Loucy (cell line): ENCODE results near the gene RPE65.

ENCODE experiments used
- H2AFZ ChIP-seq: fragments of 200-600 bp; sonication (generic); 2 replicates; pipeline ENCODE4 v1.6.0; 2016; ENCODE audit warnings: antibody characterized with exemption, mild to moderate bottlenecking, low read length, moderate library complexity
- H3F3A ChIP-seq: fragments of 200-600 bp; 2 replicates; pipeline ENCODE4 v1.6.0; 2016; ENCODE audit warnings: antibody characterized with exemption, low read depth, mild to moderate bottlenecking
- H3K27me3 ChIP-seq: fragments of 200-600 bp; sonication (generic); 2 replicates; pipeline ENCODE4 v1.6.1; 2014; ENCODE audit warnings: low read length, mild to moderate bottlenecking; ENCODE audit not compliant: insufficient read depth, poor library complexity, severe bottlenecking
- H3K36me3 ChIP-seq: fragments of 200-600 bp; sonication (generic); 2 replicates; pipeline ENCODE4 v1.6.1; 2016; ENCODE audit warnings: low read length; ENCODE audit not compliant: insufficient read depth
- H3K4me1 ChIP-seq: fragments of 200-600 bp; sonication (generic); 2 replicates; pipeline ENCODE4 v1.5.1; 2014; ENCODE audit warnings: low read length, mild to moderate bottlenecking; ENCODE audit not compliant: insufficient read depth, poor library complexity, severe bottlenecking
- H3K4me2 ChIP-seq: fragments of 200-600 bp; sonication (generic); 2 replicates; pipeline ENCODE4 v1.6.0; 2014; ENCODE audit warnings: antibody characterized with exemption, low read length, low read depth, mild to moderate bottlenecking; ENCODE audit not compliant: poor library complexity, severe bottlenecking
- H3K4me3 ChIP-seq: fragments of 200-600 bp; sonication (generic); 2 replicates; pipeline ENCODE4 v1.5.1; 2014; ENCODE audit warnings: low read length, mild to moderate bottlenecking, mixed read lengths; ENCODE audit not compliant: poor library complexity, severe bottlenecking
- H3K79me2 ChIP-seq: fragments of 200-600 bp; sonication (generic); 2 replicates; pipeline ENCODE4 v1.6.1; 2014; ENCODE audit warnings: low read length; ENCODE audit not compliant: insufficient read depth
- H3K9ac ChIP-seq: fragments of 200-600 bp; sonication (generic); 2 replicates; pipeline ENCODE4 v1.6.0; 2014; ENCODE audit warnings: mild to moderate bottlenecking, low read depth, low read length, moderate library complexity; ENCODE audit not compliant: poor library complexity, severe bottlenecking
- H3K9me2 ChIP-seq: fragments of 200-600 bp; sonication (generic); replicated peaks from 2 replicates; pipeline ENCODE4 v1.6.1; 2016; ENCODE audit warnings: low read depth, low read length, mixed read lengths
- H3K9me3 ChIP-seq: fragments of 200-600 bp; sonication (generic); 2 replicates; pipeline ENCODE4 v1.6.1; 2014; ENCODE audit warnings: mild to moderate bottlenecking, antibody characterized with exemption, low read length, low read depth; ENCODE audit not compliant: insufficient read depth
- H4K20me1 ChIP-seq: fragments of 200-600 bp; sonication (generic); 2 replicates; pipeline ENCODE4 v1.6.0; 2014; ENCODE audit warnings: antibody characterized with exemption, low read length, mild to moderate bottlenecking; ENCODE audit not compliant: insufficient read depth, poor library complexity, severe bottlenecking
- CTCF ChIP-seq: fragments of 200-600 bp; sonication (generic); conservative IDR thresholded peaks from 2 replicates; pipeline ENCODE4 v1.5.1; 2014; ENCODE audit warnings: mild to moderate bottlenecking, antibody characterized with exemption, low read length
- EZH2phosphoT487 ChIP-seq: fragments of 200-600 bp; IDR thresholded peaks from 2 replicates; pipeline ENCODE4 v1.6.1; 2018; ENCODE audit warnings: antibody characterized with exemption, mild to moderate bottlenecking, moderate library complexity, borderline replicate concordance

Gene RPE65

GRCh38 chr1:68442006-68442405 lies 7.7 kb downstream of the RPE65 start:
- H3K4me1 ChIP-seq, result no peaks in the 10 kb centered on the region
- no peaks in the 10 kb centered on the region for H3F3A ChIP-seq
- H3K27me3 ChIP-seq, result no peaks in the 10 kb centered on the region
- H3K9me2 ChIP-seq, result no peaks in the 10 kb centered on the region
- H2AFZ ChIP-seq, result no peak overlapping the region
- no peak overlapping the region for H3K9ac ChIP-seq
- H3K4me2 ChIP-seq, result no peak overlapping the region
- no peaks in the 10 kb centered on the region for H4K20me1 ChIP-seq
- H3K9me3 ChIP-seq, result no peaks in the 10 kb centered on the region
- no peaks in the 10 kb centered on the region for H3K36me3 ChIP-seq
- TF ChIP-seq CTCF, result no peak
- no peak for TF ChIP-seq EZH2phosphoT487
- H3K79me2 ChIP-seq, result no peaks in the 10 kb centered on the region
- H3K4me3 ChIP-seq, result no peak overlapping the region

GRCh38 chr1:68438310-68438709 lies 11.4 kb downstream of the RPE65 start:
- Histone ChIP-seq H3K36me3 (no peaks in the 10 kb centered on the region), H3K79me2 (no peaks in the 10 kb centered on the region), H3F3A (no peaks in the 10 kb centered on the region), H4K20me1 (no peaks in the 10 kb centered on the region), H3K9me3 (no peaks in the 10 kb centered on the region), H3K4me2 (no peak overlapping the region), H3K9me2 (no peaks in the 10 kb centered on the region), H3K9ac (no peak overlapping the region), H3K27me3 (no peaks in the 10 kb centered on the region), H3K4me3 (no peak overlapping the region), H3K4me1 (no peaks in the 10 kb centered on the region), H2AFZ (no peak overlapping the region)
- TF ChIP-seq EZH2phosphoT487 (no peak), CTCF (no peak)

GRCh38 chr1:68433395-68433794 lies 16.4 kb downstream of the RPE65 start:
- Histone ChIP-seq H3K4me2 (no peak overlapping the region), H3K4me1 (no peaks in the 10 kb centered on the region), H3K9ac (no peak overlapping the region), H2AFZ (no peak overlapping the region), H3K9me2 (no peaks in the 10 kb centered on the region), H3K79me2 (no peaks in the 10 kb centered on the region), H3F3A (no peaks in the 10 kb centered on the region), H3K36me3 (no peaks in the 10 kb centered on the region), H3K4me3 (no peak overlapping the region), H3K27me3 (no peaks in the 10 kb centered on the region), H3K9me3 (no peaks in the 10 kb centered on the region), H4K20me1 (no peaks in the 10 kb centered on the region)
- TF ChIP-seq CTCF, result no peak
- no peak for TF ChIP-seq EZH2phosphoT487
